Choroid plexus epithelial cell (primary cell): ENCODE data around the gene TRAPPC11.
A peak's percentile ranks its signal among the peaks of the same experiment; 100 is the strongest.

ENCODE experiments used
- DNase-seq: peaks from one replicate; pipeline ENCODE4 v3.0.0-alpha.2; 2010; ENCODE audit warnings: low read depth
- H3K4me3 ChIP-seq: 2 replicates; pipeline ENCODE4 v1.5.1; 2011; ENCODE audit warnings: low read depth, mild to moderate bottlenecking, control low read depth, low read length, moderate library complexity
- TF ChIP-seq, protein P1 (sequence below): conservative IDR thresholded peaks from 2 replicates; pipeline ENCODE4 v1.5.1; 2011; ENCODE audit warnings: low read depth, mild to moderate bottlenecking, control low read depth, inconsistent platforms, low read length, moderate library complexity

The TRAPPC11 gene

DNA sequence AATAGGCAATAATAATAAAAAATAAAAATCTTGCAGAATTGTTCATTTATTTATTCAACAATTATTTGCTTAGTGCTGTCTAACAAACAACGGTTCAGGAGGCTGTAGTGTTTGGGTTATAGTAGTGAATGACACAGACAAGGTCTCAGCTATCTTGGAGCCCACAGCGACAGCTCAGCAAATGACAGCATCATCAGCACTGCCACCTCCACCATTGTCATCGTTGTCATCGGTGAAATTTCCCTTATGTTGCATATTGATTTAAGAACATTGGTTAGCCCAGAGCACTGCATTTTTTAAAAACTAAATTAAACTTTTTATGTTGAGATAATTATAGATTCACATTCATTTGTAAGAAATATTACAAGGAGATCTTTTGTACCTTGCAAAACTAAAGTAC lies 79.9 kb downstream of the TRAPPC11 start:
- no peak overlapping the region for H3K4me3 ChIP-seq
- no peak for DNase-seq
- TF ChIP-seq, protein P1, sequence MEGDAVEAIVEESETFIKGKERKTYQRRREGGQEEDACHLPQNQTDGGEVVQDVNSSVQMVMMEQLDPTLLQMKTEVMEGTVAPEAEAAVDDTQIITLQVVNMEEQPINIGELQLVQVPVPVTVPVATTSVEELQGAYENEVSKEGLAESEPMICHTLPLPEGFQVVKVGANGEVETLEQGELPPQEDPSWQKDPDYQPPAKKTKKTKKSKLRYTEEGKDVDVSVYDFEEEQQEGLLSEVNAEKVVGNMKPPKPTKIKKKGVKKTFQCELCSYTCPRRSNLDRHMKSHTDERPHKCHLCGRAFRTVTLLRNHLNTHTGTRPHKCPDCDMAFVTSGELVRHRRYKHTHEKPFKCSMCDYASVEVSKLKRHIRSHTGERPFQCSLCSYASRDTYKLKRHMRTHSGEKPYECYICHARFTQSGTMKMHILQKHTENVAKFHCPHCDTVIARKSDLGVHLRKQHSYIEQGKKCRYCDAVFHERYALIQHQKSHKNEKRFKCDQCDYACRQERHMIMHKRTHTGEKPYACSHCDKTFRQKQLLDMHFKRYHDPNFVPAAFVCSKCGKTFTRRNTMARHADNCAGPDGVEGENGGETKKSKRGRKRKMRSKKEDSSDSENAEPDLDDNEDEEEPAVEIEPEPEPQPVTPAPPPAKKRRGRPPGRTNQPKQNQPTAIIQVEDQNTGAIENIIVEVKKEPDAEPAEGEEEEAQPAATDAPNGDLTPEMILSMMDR = no peak

DNA sequence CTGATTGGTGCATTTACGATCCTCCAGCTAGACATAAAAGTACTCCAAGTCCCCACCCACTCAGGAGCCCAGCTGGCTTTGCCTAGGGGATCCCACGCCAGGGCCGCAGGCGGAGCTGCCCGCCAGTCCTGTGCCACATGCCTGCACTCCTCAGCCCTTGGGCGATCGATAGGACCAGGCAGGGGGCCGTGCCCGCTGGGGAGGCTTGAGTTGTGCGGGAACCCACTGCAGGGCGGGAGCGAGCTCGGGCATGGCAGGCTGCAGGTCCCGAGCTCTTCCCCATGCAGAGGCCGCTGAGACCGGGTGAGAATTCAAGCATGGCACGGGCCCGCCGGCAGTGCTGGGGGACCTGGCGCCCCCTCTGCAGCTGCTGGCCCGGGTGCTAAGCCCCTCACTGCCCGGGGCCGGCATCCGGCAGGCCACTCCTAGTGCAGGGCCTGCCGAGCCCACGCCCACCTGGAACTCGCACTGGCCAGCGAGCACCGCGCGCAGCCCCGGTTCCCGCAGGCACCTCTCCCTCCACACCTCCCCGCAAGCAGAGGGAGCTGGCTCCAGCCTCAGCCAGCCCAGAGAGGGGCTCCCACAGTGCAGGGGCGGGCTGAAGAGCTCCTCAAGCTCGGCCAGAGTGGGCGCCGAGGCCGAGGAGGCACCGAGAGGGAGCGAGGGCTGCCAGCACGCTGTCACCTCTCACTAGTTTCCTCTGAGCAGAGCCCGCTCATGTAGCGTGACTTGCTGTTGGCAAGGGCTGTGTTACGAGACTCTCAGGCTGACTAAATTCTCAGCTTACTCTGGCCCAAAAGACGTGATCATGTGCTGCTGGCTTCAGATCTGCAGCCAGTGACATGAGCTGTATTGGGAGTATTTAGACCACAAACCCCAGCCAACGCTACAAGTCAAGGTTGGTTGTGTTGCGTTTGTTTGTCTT lies 87.5 kb downstream of the TRAPPC11 start:
- no peak overlapping the region for H3K4me3 ChIP-seq
- no peak for DNase-seq
- TF ChIP-seq, protein P1 = no peak

DNA sequence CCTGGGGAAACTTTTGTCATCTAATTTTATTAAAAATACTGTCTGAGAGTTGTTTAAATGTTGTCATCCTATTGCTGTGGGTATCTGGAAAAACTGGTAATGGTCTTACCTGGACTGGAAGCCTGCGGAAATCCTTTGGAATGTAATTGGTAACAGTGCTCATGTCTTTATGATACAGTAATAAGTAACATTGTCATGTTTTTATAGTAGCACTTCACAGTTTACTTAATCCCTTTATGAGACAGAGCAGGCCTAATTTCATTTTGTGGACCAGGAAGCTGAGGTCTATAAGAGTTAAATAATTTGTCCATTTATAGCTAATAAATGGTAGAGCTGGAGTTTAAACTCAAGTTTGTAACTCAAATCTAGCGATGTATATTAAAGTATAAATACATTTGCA lies 88.3 kb downstream of the TRAPPC11 start:
- no peak for DNase-seq
- H3K4me3 ChIP-seq = no peak overlapping the region
- TF ChIP-seq, protein P1 = no peak

DNA sequence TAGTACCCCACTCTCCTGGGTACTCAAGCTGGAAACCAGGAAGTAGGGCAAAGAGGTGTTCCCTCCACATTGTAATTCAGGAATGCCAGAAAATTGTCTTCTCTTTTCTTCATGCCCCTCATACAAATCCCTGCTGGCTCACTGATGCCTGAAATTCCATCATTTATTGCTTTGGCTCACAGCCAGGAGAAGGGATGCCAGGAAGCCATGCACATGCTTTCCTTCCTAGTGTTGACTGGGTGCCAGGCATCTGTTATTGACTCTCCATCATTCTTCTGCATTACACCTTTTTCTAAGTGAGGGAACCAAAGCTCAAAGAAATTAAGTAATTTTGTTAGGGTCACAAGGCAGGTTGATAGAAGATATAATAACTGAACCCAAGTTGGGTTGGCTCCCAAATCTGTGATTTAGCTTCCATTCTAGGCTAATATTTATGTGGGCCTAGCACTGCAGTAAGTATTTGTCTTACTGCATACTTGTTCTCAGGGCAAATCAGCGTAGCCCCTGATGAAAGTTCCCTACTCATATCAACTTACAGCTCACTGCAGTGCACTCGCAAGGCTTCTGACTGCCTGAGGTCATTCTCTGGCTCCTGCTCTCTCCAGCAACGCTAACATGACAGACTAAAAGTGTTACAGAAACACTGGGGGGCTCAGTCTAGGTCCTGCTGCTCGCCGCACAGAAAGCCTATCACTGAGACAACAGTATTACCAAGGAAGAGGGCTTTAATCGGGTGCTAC lies 89.0 kb downstream of the TRAPPC11 start:
- TF ChIP-seq, protein P1 = no peak
- peak; percentile 14 for DNase-seq
- H3K4me3 ChIP-seq = no peak overlapping the region

DNA sequence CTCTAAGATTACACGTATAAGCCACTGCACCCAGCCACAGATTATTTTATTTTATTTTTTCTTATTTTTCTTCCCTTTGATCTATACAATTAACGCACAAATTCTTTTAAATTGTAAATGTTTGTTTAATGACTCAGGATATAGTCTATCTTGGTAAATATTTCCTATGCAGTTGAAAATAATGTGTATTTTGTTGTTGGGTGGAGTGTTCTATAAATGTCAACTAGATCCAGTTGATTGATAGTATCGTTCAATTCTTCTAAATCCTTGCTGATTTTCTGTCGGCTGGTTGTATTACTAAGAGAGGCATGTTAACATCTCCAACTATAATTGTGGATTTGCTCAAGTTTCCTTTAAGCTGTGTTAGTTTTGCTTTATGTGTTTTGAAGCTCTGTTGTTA lies 92.0 kb downstream of the TRAPPC11 start:
- H3K4me3 ChIP-seq = no peak overlapping the region
- TF ChIP-seq, protein P1 = no peak
- DNase-seq = no peak

DNA sequence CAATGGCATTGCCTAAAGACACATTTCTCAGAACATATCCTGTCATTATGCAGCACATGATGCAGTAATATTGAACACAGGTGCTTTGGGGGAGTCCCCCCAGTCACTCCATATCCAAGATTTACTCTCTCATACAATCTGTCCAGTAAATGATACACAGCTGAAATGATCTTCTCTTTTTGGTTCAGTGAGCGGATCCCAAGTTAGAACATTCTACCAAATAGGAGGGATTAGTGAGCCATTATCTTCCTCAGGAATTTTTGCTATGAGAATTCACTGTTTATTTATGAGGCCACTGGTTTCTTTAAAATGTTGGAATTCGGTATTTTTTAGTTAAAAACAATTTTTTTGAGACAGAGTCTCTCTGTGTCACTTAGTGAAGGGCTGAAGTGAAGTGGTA lies 96.5 kb downstream of the TRAPPC11 start:
- no peak for DNase-seq
- no peak overlapping the region for H3K4me3 ChIP-seq
- TF ChIP-seq, protein P1 = no peak

DNA sequence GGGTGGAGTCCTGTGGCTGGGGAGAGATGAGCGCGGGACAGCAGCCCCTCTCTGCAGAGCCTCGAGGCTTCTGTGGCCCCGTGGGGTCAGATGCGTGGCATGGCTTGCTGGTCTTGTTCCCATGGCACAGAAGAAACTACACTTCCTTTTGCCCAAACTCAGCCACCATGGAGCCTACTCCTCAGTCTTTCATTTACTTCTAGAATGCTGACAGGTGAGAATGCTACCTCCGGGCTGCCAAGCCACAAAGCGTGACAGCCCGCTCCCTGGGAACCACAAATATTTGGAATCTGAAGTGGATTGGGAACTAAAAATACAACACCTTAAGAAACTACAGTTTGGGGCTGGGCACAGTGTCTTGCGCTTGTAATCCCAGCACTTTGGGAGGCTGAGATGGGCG lies 98.0 kb downstream of the TRAPPC11 start:
- H3K4me3 ChIP-seq = no peak overlapping the region

More for the DNA sequence above, 98.0 kb downstream of the TRAPPC11 start:
- TF ChIP-seq, protein P1 = no peak
- no peak for DNase-seq
